Pulmonary artery endothelial cell (primary cell): ENCODE measurements around the gene CCND2. TPM values are rescaled to one million over a fixed set of nuclear protein-coding genes. Genes with fewer than 3 reads are reported as not detected.

Source experiments
- DNase-seq: peaks from one replicate; pipeline ENCODE4 v3.0.0-alpha.2; 2011; ENCODE audit warnings: low read depth, low spot score
- total RNA-seq: library from RNA; depleted of rRNA; stranded (reverse); fragments of >200 nt; gene quantifications from 2 replicates; pipeline ENCODE4 v1.2.3, GENCODE V29; 2014

CCND2 gene
- total RNA-seq, 1 donor from 2014 or later, result 24.8 TPM

- peak; percentile 63 for DNase-seq
These were observed 3.1 kb downstream of the CCND2 start for GRCh38 chr12:4276524-4277204.

GRCh38 chr12:4277205-4277543 is 3.6 kb downstream of the CCND2 start:
- no peak for DNase-seq

GRCh38 chr12:4277857-4278256 is 4.3 kb downstream of the CCND2 start:
- no peak for DNase-seq

GRCh38 chr12:4278329-4279197 is 5.0 kb downstream of the CCND2 start:
- DNase-seq, result no peak

- no peak for DNase-seq
These were observed 5.7 kb downstream of the CCND2 start for GRCh38 chr12:4279198-4279690.

GRCh38 chr12:4280351-4281163 is 7.0 kb downstream of the CCND2 start:
- DNase-seq, result no peak

GRCh38 chr12:4281173-4281654 is 7.7 kb downstream of the CCND2 start:
- DNase-seq, result no peak

GRCh38 chr12:4282103-4282891 is 8.7 kb downstream of the CCND2 start:
- DNase-seq, result no peak

GRCh38 chr12:4282892-4283511 is 9.4 kb downstream of the CCND2 start:
- no peak for DNase-seq

GRCh38 chr12:4283512-4284255 is 10.1 kb downstream of the CCND2 start:
- DNase-seq, result no peak

GRCh38 chr12:4284306-4284705 is 10.7 kb downstream of the CCND2 start:
- DNase-seq, result no peak

- no peak for DNase-seq
These were observed 11.5 kb downstream of the CCND2 start for GRCh38 chr12:4285070-4285469.

- no peak for DNase-seq
These were observed 12.7 kb downstream of the CCND2 start for GRCh38 chr12:4286228-4286627.

- DNase-seq, result no peak
These were observed 13.3 kb downstream of the CCND2 start for GRCh38 chr12:4286771-4287317.

- no peak for DNase-seq
These were observed 14.0 kb downstream of the CCND2 start for GRCh38 chr12:4287325-4288211.

- no peak for DNase-seq
These were observed 15.0 kb downstream of the CCND2 start for GRCh38 chr12:4288296-4289131.

- DNase-seq, result no peak
These were observed 15.8 kb downstream of the CCND2 start for GRCh38 chr12:4289231-4289878.
